ENCODE measurements around the gene TRERF1.

The TRERF1 gene

DNA sequence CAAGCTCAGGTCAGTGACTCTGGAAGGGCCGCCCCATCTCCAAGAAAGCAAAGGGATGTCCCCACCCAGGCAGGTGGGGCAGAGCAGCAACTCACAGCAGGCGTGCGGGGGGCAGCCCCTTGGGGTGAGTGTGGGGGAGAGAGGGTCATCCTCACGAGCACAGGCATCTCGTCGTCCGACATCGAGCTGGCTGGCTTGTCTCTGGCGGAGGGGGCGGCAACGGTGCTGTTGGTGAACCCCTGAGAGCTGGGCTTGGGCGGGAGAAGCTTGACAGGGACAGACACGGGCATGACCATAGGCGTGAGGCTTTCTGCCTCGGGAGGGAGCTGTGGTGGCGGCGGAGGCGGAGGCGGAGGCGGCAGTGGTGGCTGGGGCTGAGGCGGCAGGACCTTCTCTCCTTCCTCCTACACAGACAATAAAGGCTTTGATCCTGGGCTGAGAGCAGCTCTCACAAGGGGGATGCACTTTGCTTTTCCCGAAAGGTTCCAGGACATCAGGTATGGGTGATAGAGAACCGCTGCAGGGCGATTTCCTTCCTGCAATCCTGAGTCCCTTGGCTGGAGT lies 188.5 kb downstream of the TRERF1 start:
- H3K79me2 ChIP-seq (ENCODE audit: insufficient read depth, low read length): no peaks in the 10 kb centered on the region
- H3K27me3 ChIP-seq (ENCODE audit: low read length): no peaks in the 10 kb centered on the region
- no peak overlapping the region for H3K27ac ChIP-seq (ENCODE audit: low read depth, low read length)
- no peak overlapping the region for H3K9ac ChIP-seq (ENCODE audit: low read length)
- no peaks in the 10 kb centered on the region for H4K20me1 ChIP-seq (ENCODE audit: low read depth, low read length)
- no peaks in the 10 kb centered on the region for H3K9me2 ChIP-seq (replicated peaks; ENCODE audit: insufficient read depth, low read length)
- no peak overlapping the region for H2AFZ ChIP-seq (ENCODE audit: low read depth, low read length, severe bottlenecking)
- H3F3A ChIP-seq (ENCODE audit: insufficient read depth): no peaks in the 10 kb centered on the region
- no peak for TF ChIP-seq EZH2phosphoT487 (conservative IDR thresholded peaks at IDR 0.05; ENCODE audit: low read length)
- TF ChIP-seq, protein P1, sequence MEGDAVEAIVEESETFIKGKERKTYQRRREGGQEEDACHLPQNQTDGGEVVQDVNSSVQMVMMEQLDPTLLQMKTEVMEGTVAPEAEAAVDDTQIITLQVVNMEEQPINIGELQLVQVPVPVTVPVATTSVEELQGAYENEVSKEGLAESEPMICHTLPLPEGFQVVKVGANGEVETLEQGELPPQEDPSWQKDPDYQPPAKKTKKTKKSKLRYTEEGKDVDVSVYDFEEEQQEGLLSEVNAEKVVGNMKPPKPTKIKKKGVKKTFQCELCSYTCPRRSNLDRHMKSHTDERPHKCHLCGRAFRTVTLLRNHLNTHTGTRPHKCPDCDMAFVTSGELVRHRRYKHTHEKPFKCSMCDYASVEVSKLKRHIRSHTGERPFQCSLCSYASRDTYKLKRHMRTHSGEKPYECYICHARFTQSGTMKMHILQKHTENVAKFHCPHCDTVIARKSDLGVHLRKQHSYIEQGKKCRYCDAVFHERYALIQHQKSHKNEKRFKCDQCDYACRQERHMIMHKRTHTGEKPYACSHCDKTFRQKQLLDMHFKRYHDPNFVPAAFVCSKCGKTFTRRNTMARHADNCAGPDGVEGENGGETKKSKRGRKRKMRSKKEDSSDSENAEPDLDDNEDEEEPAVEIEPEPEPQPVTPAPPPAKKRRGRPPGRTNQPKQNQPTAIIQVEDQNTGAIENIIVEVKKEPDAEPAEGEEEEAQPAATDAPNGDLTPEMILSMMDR (IDR thresholded peaks at IDR 0.05; ENCODE audit: insufficient read depth, low read length, poor library complexity, severe bottlenecking): no peak
- no peak overlapping the region for H3K4me2 ChIP-seq (ENCODE audit: low read depth, low read length, poor library complexity, severe bottlenecking)
- no peaks in the 10 kb centered on the region for H3K9me3 ChIP-seq (ENCODE audit: insufficient read depth, low read length)
- H3K36me3 ChIP-seq (ENCODE audit: low read length): no peaks in the 10 kb centered on the region
- no peak overlapping the region for H3K4me3 ChIP-seq (ENCODE audit: insufficient read depth, low read length, poor library complexity, severe bottlenecking)

DNA sequence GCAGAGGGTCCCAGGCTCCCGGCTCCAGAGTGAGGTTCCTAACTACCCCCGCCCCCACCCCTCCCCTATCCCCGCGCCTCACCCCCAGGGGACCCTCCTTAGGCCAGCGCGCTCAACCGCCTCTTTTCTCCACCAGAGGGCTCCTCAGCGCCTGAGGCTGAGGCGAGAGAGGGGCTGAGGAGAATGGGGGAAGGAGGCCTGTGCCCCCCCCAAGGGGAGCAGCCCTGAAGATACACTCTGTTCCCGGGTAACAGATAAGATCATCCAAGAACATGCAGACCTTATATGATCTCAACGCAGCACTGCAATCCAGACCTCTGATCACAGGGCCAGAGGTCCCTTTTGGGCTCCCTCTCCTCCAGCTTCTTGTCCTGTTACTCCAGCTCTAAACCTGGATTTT lies 190.8 kb downstream of the TRERF1 start:
- H3K27ac ChIP-seq (ENCODE audit: low read depth, low read length): no peak overlapping the region
- no peaks in the 10 kb centered on the region for H3F3A ChIP-seq (ENCODE audit: insufficient read depth)
- H3K4me2 ChIP-seq (ENCODE audit: low read depth, low read length, poor library complexity, severe bottlenecking): peak overlapping the region; percentile 31
- H2AFZ ChIP-seq (ENCODE audit: low read depth, low read length, severe bottlenecking): peak overlapping the region; percentile 28
- no peaks in the 10 kb centered on the region for H3K27me3 ChIP-seq (ENCODE audit: low read length)
- H3K9me3 ChIP-seq (ENCODE audit: insufficient read depth, low read length): no peaks in the 10 kb centered on the region
- H3K36me3 ChIP-seq (ENCODE audit: low read length): no peaks in the 10 kb centered on the region
- H3K4me3 ChIP-seq (ENCODE audit: insufficient read depth, low read length, poor library complexity, severe bottlenecking): no peak overlapping the region
- TF ChIP-seq, protein P1 (IDR thresholded peaks at IDR 0.05; ENCODE audit: insufficient read depth, low read length, poor library complexity, severe bottlenecking): peak; percentile 95
- no peak for TF ChIP-seq EZH2phosphoT487 (conservative IDR thresholded peaks at IDR 0.05; ENCODE audit: low read length)
- no peaks in the 10 kb centered on the region for H3K79me2 ChIP-seq (ENCODE audit: insufficient read depth, low read length)
- no peaks in the 10 kb centered on the region for H4K20me1 ChIP-seq (ENCODE audit: low read depth, low read length)
- no peak overlapping the region for H3K9ac ChIP-seq (ENCODE audit: low read length)
- H3K9me2 ChIP-seq (replicated peaks; ENCODE audit: insufficient read depth, low read length): no peaks in the 10 kb centered on the region

DNA sequence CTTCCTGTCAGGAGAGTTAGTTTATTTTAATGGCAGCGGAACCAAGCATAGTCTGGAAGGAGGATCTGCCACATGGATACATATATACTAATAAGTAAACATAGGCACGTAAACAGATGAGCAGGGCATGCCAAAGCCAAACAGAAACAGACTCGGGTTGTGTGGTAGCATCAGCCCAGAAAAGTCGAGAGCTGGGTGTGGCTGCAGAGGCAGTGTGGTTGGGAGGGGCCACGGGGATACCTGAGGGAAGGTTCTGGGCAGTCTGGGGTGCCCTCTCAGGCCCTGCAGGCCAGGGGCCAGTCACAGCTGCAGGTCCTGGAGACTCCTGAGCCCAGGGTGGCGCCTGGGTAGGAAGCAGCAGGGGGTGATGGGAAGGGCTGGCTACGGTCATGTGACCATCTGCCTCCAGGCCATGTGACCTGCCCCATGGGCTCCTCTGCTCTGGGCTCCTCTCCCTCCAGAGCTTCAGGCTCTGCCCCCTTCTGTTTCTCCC lies 191.3 kb downstream of the TRERF1 start:
- Histone ChIP-seq H3K9me2 (replicated peaks; ENCODE audit: insufficient read depth, low read length) (no peaks in the 10 kb centered on the region), H3K79me2 (ENCODE audit: insufficient read depth, low read length) (no peaks in the 10 kb centered on the region), H3K4me3 (ENCODE audit: insufficient read depth, low read length, poor library complexity, severe bottlenecking) (no peak overlapping the region), H3K27me3 (ENCODE audit: low read length) (no peaks in the 10 kb centered on the region), H3K27ac (ENCODE audit: low read depth, low read length) (no peak overlapping the region), H2AFZ (ENCODE audit: low read depth, low read length, severe bottlenecking) (peak overlapping the region; percentile 28), H3K9ac (ENCODE audit: low read length) (no peak overlapping the region), H3F3A (ENCODE audit: insufficient read depth) (no peaks in the 10 kb centered on the region), H3K36me3 (ENCODE audit: low read length) (no peaks in the 10 kb centered on the region), H3K9me3 (ENCODE audit: insufficient read depth, low read length) (no peaks in the 10 kb centered on the region), H3K4me2 (ENCODE audit: low read depth, low read length, poor library complexity, severe bottlenecking) (peak overlapping the region; percentile 31), H4K20me1 (ENCODE audit: low read depth, low read length) (no peaks in the 10 kb centered on the region)
- TF ChIP-seq, protein P1 (IDR thresholded peaks at IDR 0.05; ENCODE audit: insufficient read depth, low read length, poor library complexity, severe bottlenecking): no peak
- TF ChIP-seq EZH2phosphoT487 (conservative IDR thresholded peaks at IDR 0.05; ENCODE audit: low read length): no peak
